Measurements from ENCODE around the gene GMPPB. TPM values are rescaled to one million over a fixed set of nuclear protein-coding genes. Genes with fewer than 3 reads are reported as not detected.

GMPPB gene
- total and polyA plus RNA-seq, 2 of the 8 experiments (the other 6 are each of a cell fraction or from before 2014, with no cell fraction given), result 20.9 to 23.9 TPM

- TF ChIP-seq CHD7 (IDR thresholded peaks at IDR 0.05; ENCODE audit: insufficient replicate concordance, low read length), result no peak
- no peak for TF ChIP-seq TEAD4 (IDR thresholded peaks at IDR 0.05; ENCODE audit: low read depth, low read length)
- TF ChIP-seq ZNF274 (IDR thresholded peaks at IDR 0.05; ENCODE audit: borderline replicate concordance, extremely low read depth, low read length), result no peak
- TF ChIP-seq SP2 (IDR thresholded peaks at IDR 0.05; ENCODE audit: low read length), result no peak
- no peak for TF ChIP-seq SIX5 (IDR thresholded peaks at IDR 0.05; ENCODE audit: low read depth, low read length)
Observed at GRCh38 chr3:49732597-49732996, 8.8 kb upstream of the GMPPB start (continued).

Data from H1 (cell line).